ENCODE data around the gene TMEM119. TPM values are rescaled to one million over a fixed set of nuclear protein-coding genes. Genes with fewer than 3 reads are reported as not detected.

TMEM119 gene
- total RNA-seq, 1 donor from 2014 or later: 251 TPM

GRCh38 chr12:108623577-108623976, 25.7 kb upstream of the TMEM119 start:
- TF ChIP-seq, protein P1, sequence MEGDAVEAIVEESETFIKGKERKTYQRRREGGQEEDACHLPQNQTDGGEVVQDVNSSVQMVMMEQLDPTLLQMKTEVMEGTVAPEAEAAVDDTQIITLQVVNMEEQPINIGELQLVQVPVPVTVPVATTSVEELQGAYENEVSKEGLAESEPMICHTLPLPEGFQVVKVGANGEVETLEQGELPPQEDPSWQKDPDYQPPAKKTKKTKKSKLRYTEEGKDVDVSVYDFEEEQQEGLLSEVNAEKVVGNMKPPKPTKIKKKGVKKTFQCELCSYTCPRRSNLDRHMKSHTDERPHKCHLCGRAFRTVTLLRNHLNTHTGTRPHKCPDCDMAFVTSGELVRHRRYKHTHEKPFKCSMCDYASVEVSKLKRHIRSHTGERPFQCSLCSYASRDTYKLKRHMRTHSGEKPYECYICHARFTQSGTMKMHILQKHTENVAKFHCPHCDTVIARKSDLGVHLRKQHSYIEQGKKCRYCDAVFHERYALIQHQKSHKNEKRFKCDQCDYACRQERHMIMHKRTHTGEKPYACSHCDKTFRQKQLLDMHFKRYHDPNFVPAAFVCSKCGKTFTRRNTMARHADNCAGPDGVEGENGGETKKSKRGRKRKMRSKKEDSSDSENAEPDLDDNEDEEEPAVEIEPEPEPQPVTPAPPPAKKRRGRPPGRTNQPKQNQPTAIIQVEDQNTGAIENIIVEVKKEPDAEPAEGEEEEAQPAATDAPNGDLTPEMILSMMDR (IDR thresholded peaks at IDR 0.05): no peak
- Histone ChIP-seq H3K4me1 (no peaks in the 10 kb centered on the region), H3K4me3 (no peak overlapping the region), H3K27ac (no peak overlapping the region), H3K9me3 (no peaks in the 10 kb centered on the region), H3K27me3 (no peaks in the 10 kb centered on the region), H3K36me3 (no peaks in the 10 kb centered on the region)
- intact Hi-C loops (cut with DNase I): no loop called here
- no peak for DNase-seq (ENCODE audit: low spot score in 2 of 2)

GRCh38 chr12:108622921-108623514, 25.1 kb upstream of the TMEM119 start:
- Histone ChIP-seq H3K36me3 (no peaks in the 10 kb centered on the region), H3K9me3 (no peaks in the 10 kb centered on the region), H3K27me3 (no peaks in the 10 kb centered on the region), H3K27ac (no peak overlapping the region), H3K4me3 (no peak overlapping the region), H3K4me1 (no peaks in the 10 kb centered on the region)
- DNase-seq (ENCODE audit: low spot score in 2 of 2): no peak
- TF ChIP-seq, protein P1 (IDR thresholded peaks at IDR 0.05): no peak
- intact Hi-C loops (cut with DNase I): no loop called here

- H3K4me1 ChIP-seq: no peaks in the 10 kb centered on the region
- no peak for DNase-seq (ENCODE audit: low spot score in 2 of 2)
- H3K36me3 ChIP-seq: no peaks in the 10 kb centered on the region
- no peaks in the 10 kb centered on the region for H3K27me3 ChIP-seq
- H3K4me3 ChIP-seq: no peak overlapping the region
- TF ChIP-seq, protein P1 (IDR thresholded peaks at IDR 0.05): no peak
- H3K27ac ChIP-seq: no peak overlapping the region
- H3K9me3 ChIP-seq: no peaks in the 10 kb centered on the region
- intact Hi-C loops (cut with DNase I): no loop called here
Measured at GRCh38 chr12:108622421-108622820, 24.5 kb upstream of the TMEM119 start.

DNA sequence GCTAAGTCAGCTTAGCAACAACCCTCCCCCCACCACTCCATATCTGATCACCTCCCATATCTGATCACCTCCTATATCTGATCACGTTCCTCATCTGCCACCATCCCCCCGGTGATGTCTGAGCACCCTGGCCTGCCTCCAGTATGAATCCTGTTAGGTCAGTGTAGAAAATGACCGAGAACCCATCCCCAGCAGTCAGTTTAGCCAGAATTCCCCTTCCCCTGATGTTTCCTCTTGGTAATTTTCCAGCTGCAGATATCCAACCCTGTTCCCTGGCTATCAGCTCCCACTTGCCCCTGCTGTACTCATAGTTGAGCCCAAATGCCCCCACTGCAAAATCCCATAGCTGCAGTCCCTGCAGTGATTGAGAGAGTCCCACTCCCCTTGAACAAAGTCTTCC, 23.3 kb upstream of the TMEM119 start:
- DNase-seq (ENCODE audit: low spot score in 2 of 2): no peak
- no peaks in the 10 kb centered on the region for H3K27me3 ChIP-seq
- H3K36me3 ChIP-seq: no peaks in the 10 kb centered on the region
- no peaks in the 10 kb centered on the region for H3K4me1 ChIP-seq
- TF ChIP-seq, protein P1 (IDR thresholded peaks at IDR 0.05): no peak
- no peak overlapping the region for H3K27ac ChIP-seq
- no peak overlapping the region for H3K4me3 ChIP-seq
- no peaks in the 10 kb centered on the region for H3K9me3 ChIP-seq
- intact Hi-C loops (cut with DNase I): no loop called here

- Histone ChIP-seq H3K9me3 (peaks cover 0 to 3% of the 10 kb centered on the region in 2 donors), H3K36me3 (no peaks in the 10 kb centered on the region), H3K27ac (no peak overlapping the region), H3K27me3 (no peaks in the 10 kb centered on the region), H3K4me1 (no peaks in the 10 kb centered on the region), H3K4me3 (no peak overlapping the region)
- TF ChIP-seq, protein P1 (IDR thresholded peaks at IDR 0.05): no peak
- intact Hi-C loops (cut with DNase I): no loop called here
- no peak for DNase-seq (ENCODE audit: low spot score in 2 of 2)
Measured at GRCh38 chr12:108620236-108620879, 22.5 kb upstream of the TMEM119 start.

Data from ascending aorta (tissue), 2 donors.